Smooth muscle cell (in vitro differentiated cells): ENCODE data around the gene SORBS1. TPM values are rescaled to one million over a fixed set of nuclear protein-coding genes. Genes with fewer than 3 reads are reported as not detected.

Experiments used
- DNase-seq: peaks from one replicate; lab custom pipeline; 2025; ENCODE audit not compliant: unreplicated experiment; lab: John Stamatoyannopoulos, UW
- H2AFZ ChIP-seq: fragments of 200-600 bp; sonication (generic); 2 replicates; pipeline ENCODE4 v1.6.0; 2016; ENCODE audit warnings: antibody characterized with exemption, low read depth, mild to moderate bottlenecking
- H3F3A ChIP-seq: fragments of 200-600 bp; sonication (generic); 2 replicates; pipeline ENCODE4 v1.6.0; 2017; ENCODE audit warnings: antibody characterized with exemption, low read depth
- H3K27ac ChIP-seq: fragments of 200-600 bp; sonication (generic); 2 replicates; pipeline ENCODE4 v1.5.1; 2016; ENCODE audit warnings: low read depth, mild to moderate bottlenecking
- H3K27me3 ChIP-seq: fragments of 200-600 bp; sonication (generic); 2 replicates; pipeline ENCODE4 v1.6.1; 2016; ENCODE audit warnings: low read depth, mild to moderate bottlenecking
- H3K36me3 ChIP-seq: fragments of 200-600 bp; sonication (generic); 2 replicates; pipeline ENCODE4 v1.5.1; 2016; ENCODE audit warnings: low read depth
- H3K4me1 ChIP-seq: fragments of 200-600 bp; sonication (generic); 2 replicates; pipeline ENCODE4 v1.5.1; 2016; ENCODE audit warnings: low read depth
- H3K4me2 ChIP-seq: fragments of 200-600 bp; sonication (generic); 2 replicates; pipeline ENCODE4 v1.6.0; 2016; ENCODE audit warnings: mild to moderate bottlenecking
- H3K4me3 ChIP-seq: fragments of 200-600 bp; sonication (generic); 2 replicates; pipeline ENCODE4 v1.5.1; 2016; ENCODE audit warnings: mild to moderate bottlenecking
- H3K79me2 ChIP-seq: fragments of 200-600 bp; sonication (generic); 2 replicates; pipeline ENCODE4 v1.6.0; 2016; ENCODE audit warnings: low read depth, mild to moderate bottlenecking
- H3K9ac ChIP-seq: fragments of 200-600 bp; sonication (generic); 2 replicates; pipeline ENCODE4 v1.6.0; 2016; ENCODE audit warnings: low read depth
- H3K9me3 ChIP-seq: fragments of 200-600 bp; sonication (generic); replicated peaks from 2 replicates; pipeline ENCODE4 v1.5.1; 2016; ENCODE audit warnings: low read depth
- H4K20me1 ChIP-seq: fragments of 200-600 bp; sonication (generic); 2 replicates; pipeline ENCODE4 v1.6.0; 2016; ENCODE audit warnings: low read depth
- WGBS: methylation state at CpG from one replicate; pipeline ENCODE4 v1.1.7; 2016; ENCODE audit warnings: low lambda C conversion rate; 5-methylcytosine and 5-hydroxymethylcytosine counted together
- polyA plus RNA-seq: library from polyadenylated mRNA; unstranded; fragments of >200 nt; fragmentation: Nextera tagmentation; extraction: Ambion mirVana; gene quantifications from 2 replicates; pipeline ENCODE4 v1.2.1, GENCODE V29; 2016
- total RNA-seq: library from RNA; depleted of rRNA; stranded (reverse); fragments of >200 nt; gene quantifications from 2 replicates; pipeline ENCODE4 v1.2.3, GENCODE V29; 2014
- TF ChIP-seq, protein P1 (sequence below): fragments of 200-600 bp; sonication (generic); IDR thresholded peaks from 2 replicates; pipeline ENCODE4 v1.5.1; 2017; ENCODE audit warnings: borderline replicate concordance, mild to moderate bottlenecking, antibody characterized with exemption; ENCODE audit not compliant: insufficient read depth, poor library complexity, severe bottlenecking

SORBS1 gene
- total and polyA plus RNA-seq, 2 experiments from 2014 or later, result 14.6 to 21.0 TPM

DNA sequence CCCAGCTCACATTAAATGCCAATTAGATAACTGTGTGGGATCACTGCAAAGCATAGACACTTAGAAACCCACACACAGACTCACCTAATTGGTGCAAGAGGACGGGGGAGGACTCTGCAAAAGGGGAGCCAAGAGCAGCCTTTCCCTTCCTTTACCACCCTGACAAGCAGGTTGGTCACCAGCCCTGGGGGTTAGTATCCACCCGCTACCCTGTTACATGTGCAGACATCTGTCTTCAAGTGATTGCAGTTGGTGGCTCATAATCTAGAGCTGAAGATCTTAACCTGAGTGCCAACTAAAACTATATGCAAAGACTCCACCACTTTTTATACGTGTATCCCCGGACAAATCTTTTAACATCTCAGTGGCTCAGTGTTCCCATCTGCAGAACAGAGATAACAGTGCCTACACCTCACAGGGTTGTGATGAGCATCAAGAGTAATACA lies 56.9 kb downstream of the SORBS1 start:
- H2AFZ ChIP-seq, result no peak overlapping the region
- H3K27ac ChIP-seq, result no peak overlapping the region
- H3K36me3 ChIP-seq, result no peaks in the 10 kb centered on the region
- H3K79me2 ChIP-seq, result peaks cover 51% of the 10 kb centered on the region
- DNase-seq, result no peak
- H3F3A ChIP-seq, result peaks cover 7% of the 10 kb centered on the region
- TF ChIP-seq, protein P1, sequence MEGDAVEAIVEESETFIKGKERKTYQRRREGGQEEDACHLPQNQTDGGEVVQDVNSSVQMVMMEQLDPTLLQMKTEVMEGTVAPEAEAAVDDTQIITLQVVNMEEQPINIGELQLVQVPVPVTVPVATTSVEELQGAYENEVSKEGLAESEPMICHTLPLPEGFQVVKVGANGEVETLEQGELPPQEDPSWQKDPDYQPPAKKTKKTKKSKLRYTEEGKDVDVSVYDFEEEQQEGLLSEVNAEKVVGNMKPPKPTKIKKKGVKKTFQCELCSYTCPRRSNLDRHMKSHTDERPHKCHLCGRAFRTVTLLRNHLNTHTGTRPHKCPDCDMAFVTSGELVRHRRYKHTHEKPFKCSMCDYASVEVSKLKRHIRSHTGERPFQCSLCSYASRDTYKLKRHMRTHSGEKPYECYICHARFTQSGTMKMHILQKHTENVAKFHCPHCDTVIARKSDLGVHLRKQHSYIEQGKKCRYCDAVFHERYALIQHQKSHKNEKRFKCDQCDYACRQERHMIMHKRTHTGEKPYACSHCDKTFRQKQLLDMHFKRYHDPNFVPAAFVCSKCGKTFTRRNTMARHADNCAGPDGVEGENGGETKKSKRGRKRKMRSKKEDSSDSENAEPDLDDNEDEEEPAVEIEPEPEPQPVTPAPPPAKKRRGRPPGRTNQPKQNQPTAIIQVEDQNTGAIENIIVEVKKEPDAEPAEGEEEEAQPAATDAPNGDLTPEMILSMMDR, result no peak
- 92% methylated on average over 4 of the region's 4 CpGs for WGBS
- peaks cover 30% of the 10 kb centered on the region for H3K4me1 ChIP-seq
- H3K9ac ChIP-seq, result no peak overlapping the region
- no peak overlapping the region for H3K4me3 ChIP-seq
- H3K9me3 ChIP-seq, result no peaks in the 10 kb centered on the region
- H3K4me2 ChIP-seq, result no peak overlapping the region
- no peaks in the 10 kb centered on the region for H4K20me1 ChIP-seq
- H3K27me3 ChIP-seq, result no peaks in the 10 kb centered on the region

DNA sequence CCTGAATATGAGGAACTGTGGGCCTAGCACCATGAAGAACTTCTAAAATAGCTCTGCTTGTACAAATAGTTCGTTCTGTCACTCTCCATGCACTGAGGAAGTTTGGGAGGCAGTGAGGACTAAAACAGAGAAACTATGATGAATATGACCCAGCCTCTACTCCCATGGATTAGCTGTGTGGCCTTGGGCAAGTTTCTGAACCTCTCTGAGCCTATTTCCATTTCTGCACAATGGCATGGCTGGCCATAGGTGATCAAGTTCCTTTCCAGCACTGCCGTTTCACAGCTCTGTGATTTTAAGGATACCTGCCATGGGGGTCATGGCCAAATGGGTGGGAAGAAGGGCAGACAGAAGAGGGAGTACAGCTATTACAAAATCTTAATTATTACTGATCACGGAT lies 57.6 kb downstream of the SORBS1 start:
- Histone ChIP-seq H3K9ac (no peak overlapping the region), H4K20me1 (no peaks in the 10 kb centered on the region), H3K9me3 (no peaks in the 10 kb centered on the region), H3K79me2 (peaks cover 51% of the 10 kb centered on the region), H3K27me3 (no peaks in the 10 kb centered on the region), H3K36me3 (no peaks in the 10 kb centered on the region), H3K27ac (no peak overlapping the region), H3K4me1 (peaks cover 23% of the 10 kb centered on the region), H2AFZ (no peak overlapping the region), H3K4me3 (no peak overlapping the region), H3F3A (peaks cover 5% of the 10 kb centered on the region), H3K4me2 (no peak overlapping the region)
- 96% methylated on average over 3 of the region's 3 CpGs for WGBS
- no peak for DNase-seq
- TF ChIP-seq, protein P1, result no peak

DNA sequence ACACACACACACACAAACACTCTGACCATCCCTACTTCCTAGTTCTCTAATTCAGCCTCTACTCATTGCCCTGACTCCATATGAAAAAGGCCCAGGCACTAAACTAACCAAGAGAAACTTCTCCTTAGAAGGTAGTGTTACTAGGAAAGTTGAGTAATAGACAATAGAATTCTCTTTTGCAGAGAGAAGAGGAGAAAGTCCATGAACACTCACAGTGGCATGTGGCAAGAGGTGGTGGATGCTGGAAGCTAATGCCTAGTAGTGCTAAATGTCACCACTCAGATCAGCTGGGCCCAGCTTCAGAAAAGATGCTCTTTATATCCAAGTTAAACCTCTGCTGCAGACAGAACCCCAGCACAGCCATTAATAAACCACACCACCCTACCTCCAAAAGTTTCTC lies 58.2 kb downstream of the SORBS1 start:
- H3K27ac ChIP-seq, result no peak overlapping the region
- DNase-seq, result no peak

DNA sequence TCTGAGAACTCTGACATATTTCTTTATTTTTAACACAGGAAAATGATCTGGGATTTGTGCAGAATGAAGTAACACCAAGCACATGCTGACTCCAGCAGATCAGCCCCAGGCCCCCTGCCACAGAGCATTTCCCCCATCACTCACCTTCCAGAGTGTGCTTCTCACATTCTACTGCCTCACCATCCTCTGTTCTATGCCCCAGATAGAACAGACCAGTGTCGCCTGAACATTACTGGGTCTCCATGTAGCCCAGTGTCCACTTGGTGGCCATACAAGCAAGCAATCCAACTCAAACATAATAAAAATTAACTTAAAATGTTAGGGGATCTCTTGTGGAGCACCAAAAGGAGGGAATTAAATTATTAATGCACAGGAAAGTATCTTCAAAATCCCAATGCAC lies 58.8 kb downstream of the SORBS1 start:
- no peak for DNase-seq
- no peaks in the 10 kb centered on the region for H3K27me3 ChIP-seq
- H2AFZ ChIP-seq, result no peak overlapping the region
- H3K4me3 ChIP-seq, result no peak overlapping the region
- no peaks in the 10 kb centered on the region for H3F3A ChIP-seq
- peaks cover 18% of the 10 kb centered on the region for H3K4me1 ChIP-seq
- no peak overlapping the region for H3K4me2 ChIP-seq
- WGBS, result 96% methylated on average over 1 of the region's 1 CpG
- TF ChIP-seq, protein P1, result no peak
- H4K20me1 ChIP-seq, result no peaks in the 10 kb centered on the region
- H3K27ac ChIP-seq, result no peak overlapping the region
- no peaks in the 10 kb centered on the region for H3K36me3 ChIP-seq
- H3K9me3 ChIP-seq, result no peaks in the 10 kb centered on the region
- peaks cover 47% of the 10 kb centered on the region for H3K79me2 ChIP-seq
- no peak overlapping the region for H3K9ac ChIP-seq

More for the DNA sequence above, 58.2 kb downstream of the SORBS1 start:
- peaks cover 18% of the 10 kb centered on the region for H3K4me1 ChIP-seq
- H3K4me3 ChIP-seq, result no peak overlapping the region
- H3F3A ChIP-seq, result peaks cover under 1% of the 10 kb centered on the region
- H3K4me2 ChIP-seq, result no peak overlapping the region
- no peak overlapping the region for H2AFZ ChIP-seq
- TF ChIP-seq, protein P1, result no peak
- no peaks in the 10 kb centered on the region for H3K9me3 ChIP-seq
- H3K9ac ChIP-seq, result no peak overlapping the region
- H3K79me2 ChIP-seq, result peaks cover 51% of the 10 kb centered on the region
- no peaks in the 10 kb centered on the region for H3K36me3 ChIP-seq
- H3K27me3 ChIP-seq, result no peaks in the 10 kb centered on the region
- no peaks in the 10 kb centered on the region for H4K20me1 ChIP-seq
